HUDEP-2 (cell line): ENCODE data around the gene RPS6KB2.

Source experiments
- DNase-seq, 76 experiments: peaks; one replicate each; lab custom pipeline; 2025; ENCODE audit not compliant: unreplicated experiment in 76 of 76; lab: John Stamatoyannopoulos, UW

The RPS6KB2 gene

GRCh38 chr11:67428052-67429001, at the start of gene RPS6KB2:
Gene RPS6KB2 (plus strand): TSS chr11:67428494. CDS start chr11:67428546, 52 bp downstream.
- DNase-seq: peak in 75 of 76 experiments; percentile 57 to 98 (median 93)

DNA sequence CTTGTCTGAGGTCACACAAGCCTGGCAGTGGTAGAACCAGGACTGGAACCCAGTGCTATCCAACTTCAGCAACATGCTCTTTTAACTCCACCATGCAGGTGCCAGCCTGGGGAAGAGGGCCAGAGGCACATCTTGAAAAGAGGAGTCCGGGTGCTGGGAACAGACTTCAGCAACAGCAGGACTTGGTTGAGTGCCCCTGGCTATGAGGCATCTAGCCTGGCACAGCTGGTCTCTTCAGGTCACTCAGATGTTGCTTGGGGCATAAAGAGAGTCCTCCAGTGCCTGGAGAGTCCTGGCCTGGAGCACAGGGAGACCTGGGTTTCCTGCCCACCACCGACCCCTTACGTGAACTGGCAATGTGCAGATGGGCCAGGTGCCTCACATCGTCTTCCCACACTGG, 49.8 kb upstream of the RPS6KB2 start:
- no peak for DNase-seq

DNA sequence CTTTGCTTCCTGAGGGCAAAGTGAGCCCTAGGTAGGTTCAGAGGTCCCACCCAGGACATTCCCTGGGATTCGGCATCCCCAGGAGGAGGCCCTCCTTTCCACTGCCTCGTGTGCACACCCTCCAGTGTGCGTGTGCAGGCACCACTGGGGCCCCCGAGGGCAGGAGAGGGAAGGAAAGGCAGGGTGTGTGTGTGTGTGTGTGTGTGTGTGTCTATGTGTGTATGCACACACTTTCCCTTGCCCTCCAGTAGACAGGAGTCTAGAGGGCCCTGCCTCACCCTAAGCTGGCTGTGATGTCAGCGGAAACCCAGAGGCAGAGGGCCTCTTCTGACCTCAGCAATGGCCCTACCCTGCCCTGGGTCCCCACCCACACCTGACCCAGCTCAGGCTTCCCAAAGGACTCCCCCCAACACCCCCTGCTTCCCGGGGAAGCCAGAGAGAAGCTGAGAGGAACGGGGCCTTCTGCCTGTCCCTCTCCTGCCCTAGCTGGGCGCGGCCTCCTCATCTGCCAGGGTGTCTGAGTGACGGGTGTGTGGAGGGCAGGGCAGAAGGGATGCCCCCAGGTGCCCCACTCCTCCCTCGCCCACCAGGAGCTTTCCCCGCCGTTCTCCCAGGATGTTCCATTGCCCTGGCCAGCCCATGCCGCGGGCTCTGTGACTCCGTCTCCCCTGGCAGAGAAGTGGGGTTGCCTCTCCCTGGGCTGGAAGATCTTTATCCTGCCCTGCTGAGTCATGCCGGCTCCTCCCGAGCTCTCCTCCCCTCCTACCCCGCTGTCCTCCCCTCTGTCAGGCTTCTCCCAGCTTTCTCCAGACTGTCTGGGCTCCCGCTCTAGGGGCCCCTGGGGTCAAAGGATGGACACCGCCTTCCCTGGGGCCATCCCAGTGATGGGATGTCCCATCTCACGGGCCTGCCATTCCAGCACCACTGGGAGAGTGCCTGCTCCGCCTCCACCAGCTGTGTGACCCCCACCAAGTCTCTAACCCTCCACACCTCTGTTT, 48.9 kb upstream of the RPS6KB2 start:
- peak in 22 of 76 experiments; percentile 11 to 63 (median 31) for DNase-seq

- peak in 10 of 76 experiments; percentile 12 to 38 (median 24) for DNase-seq
These were observed 46.9 kb upstream of the RPS6KB2 start for GRCh38 chr11:67381244-67381972.

DNA sequence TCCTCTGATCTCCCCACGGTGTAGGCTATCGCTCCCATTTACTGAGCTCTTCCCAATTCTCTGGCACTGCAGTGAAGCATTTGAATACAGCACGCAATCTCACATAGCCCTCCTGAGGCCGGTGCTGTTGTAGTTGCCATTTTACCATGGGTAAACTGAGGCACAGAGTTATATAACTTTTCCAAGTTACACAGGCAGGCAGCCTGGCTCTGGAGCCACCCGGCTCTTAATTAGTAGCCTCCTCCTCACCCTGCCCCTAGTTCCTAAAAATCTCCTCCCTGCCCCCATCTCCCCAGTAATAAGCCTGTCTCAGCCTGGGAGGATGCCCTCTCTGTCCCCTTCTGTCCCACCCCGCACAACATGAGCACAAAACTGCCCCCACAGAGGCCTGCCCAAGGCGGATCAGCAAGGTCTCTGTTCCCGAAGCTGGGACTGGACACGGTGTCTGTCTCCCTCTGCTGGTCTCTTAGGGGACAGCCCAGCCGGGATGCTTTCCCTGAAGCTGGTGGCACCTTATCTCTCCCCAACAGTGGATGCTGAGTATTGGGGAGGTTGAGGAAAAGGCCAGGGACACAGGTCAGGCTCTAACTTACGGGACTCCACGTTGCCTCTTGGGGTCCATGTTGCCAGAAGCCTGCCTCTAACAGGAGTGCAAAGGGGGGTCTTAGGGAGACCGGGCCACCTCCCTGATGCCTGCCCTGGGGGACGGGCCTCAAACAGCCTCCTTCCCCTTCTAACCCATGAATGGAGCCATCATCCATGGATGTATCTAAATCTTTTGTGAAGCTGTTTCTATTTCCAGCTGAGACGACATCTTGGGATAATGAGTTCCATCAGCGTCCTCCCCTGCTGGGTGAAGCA, 45.8 kb upstream of the RPS6KB2 start:
- peak in 70 of 76 experiments; percentile 25 to 87 (median 70) for DNase-seq

DNA sequence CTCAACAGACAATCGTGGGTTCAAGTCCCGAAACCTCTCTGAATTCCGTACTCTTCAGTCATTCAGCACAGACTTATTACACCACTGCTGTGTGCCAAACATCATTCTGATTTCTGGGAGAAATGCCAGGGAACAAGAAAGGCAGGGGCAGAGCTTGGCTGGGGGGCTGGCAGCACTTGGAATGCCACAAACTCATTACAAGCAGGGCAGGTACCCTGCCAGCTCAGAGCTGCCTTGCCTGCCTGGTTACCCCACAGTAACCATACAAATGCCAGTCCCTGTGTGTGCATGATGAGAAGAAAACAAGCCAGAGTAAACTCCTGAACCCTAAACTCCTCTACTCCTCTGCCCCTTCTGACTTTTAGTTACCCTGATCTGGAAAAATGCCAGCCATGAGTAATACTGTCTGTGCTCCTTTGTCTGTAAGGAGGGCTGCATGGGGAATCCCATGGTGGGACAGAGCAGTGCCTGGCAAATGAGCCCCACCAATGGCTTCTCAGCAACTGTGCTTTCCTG, 43.4 kb upstream of the RPS6KB2 start:
- DNase-seq: peak in 11 of 76 experiments; percentile 11 to 50 (median 27)

- no peak for DNase-seq
These were observed 41.2 kb upstream of the RPS6KB2 start for GRCh38 chr11:67387069-67387468.

GRCh38 chr11:67387518-67387917, 40.8 kb upstream of the RPS6KB2 start:
- no peak for DNase-seq

GRCh38 chr11:67389477-67389876, 38.8 kb upstream of the RPS6KB2 start:
- peak in 29 of 76 experiments; percentile 11 to 65 (median 31) for DNase-seq

DNA sequence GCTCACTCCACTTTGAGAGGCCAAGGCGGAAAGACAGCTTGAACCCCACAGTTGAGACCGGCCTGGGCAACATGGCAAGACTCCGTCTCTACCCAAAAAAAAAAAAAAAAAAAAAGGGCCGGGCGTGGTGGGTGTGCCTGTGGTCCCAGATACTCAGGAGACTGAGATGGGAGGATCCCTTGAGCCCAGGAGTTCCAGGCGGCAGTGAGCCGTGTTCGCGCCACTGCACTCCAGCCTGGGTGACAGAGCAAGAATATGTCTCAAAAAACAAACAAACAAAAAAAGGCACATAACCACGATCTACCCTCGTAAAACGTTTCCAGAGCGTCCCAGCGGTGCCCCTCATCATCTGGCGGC, 37.4 kb upstream of the RPS6KB2 start:
- DNase-seq: peak in 25 of 76 experiments; percentile 5 to 74 (median 50)

GRCh38 chr11:67391304-67392182, 36.8 kb upstream of the RPS6KB2 start, which contains the start of gene RAD9A:
Gene RAD9A (plus strand): TSS chr11:67391986. CDS start chr11:67392045, 59 bp downstream.
- peak in 74 of 76 experiments; percentile 52 to 95 (median 88) for DNase-seq

DNA sequence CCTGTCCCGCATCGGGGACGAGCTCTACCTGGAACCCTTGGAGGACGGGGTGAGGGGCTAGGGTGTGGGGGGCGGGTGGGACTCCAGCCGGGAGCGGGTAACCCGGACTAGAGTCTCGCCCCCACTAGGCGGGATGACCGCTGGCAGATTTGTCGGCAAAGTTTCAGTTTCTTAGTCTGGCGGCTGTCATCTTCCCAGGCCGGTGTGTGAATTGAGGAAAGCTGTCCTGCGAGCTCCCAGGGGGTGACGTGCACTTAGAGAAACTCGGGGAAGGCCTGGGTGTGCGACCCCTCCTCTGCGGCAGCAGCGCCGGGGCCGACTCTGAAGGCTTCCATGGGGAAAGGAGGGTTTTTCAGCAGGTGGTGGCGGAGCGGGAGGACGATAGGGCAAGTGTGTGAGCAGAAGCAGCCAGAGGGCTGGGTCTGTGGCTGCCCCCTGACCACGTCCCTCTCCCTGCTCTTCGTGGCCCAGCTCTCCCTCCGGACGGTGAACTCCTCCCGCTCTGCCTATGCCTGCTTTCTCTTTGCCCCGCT, 36.0 kb upstream of the RPS6KB2 start:
- DNase-seq: no peak

- DNase-seq: no peak
These were observed 34.9 kb upstream of the RPS6KB2 start for GRCh38 chr11:67393437-67393836.

GRCh38 chr11:67393990-67394389, 34.3 kb upstream of the RPS6KB2 start:
- DNase-seq: no peak

DNA sequence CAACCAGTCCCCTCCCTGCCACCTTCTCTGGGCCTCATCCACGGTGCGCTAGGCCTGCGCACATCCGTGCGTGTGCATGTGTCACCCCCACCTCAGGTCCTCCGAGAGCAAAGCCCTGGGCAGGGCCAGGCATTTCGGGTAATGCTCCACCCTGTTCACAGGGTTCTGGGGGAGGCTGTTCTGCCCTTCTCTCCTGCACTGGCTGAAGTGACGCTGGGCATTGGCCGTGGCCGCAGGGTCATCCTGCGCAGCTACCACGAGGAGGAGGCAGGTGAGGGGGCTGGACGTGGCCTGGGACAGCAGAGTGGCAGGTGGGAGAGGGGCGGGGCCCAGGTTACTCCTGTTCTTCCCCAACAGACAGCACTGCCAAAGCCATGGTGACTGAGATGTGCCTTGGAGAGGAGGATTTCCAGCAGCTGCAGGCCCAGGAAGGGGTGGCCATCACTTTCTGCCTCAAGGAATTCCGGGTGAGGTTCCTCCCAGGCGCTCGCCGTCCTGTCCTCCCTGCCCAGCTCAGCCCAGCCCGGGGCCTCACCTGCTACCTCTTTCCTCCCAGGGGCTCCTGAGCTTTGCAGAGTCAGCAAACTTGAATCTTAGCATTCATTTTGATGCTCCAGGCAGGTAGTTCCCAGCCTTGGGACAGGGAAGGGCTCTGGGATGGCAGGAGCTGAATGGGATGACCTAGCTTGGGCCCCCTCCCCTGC, 32.6 kb upstream of the RPS6KB2 start:
- no peak for DNase-seq

DNA sequence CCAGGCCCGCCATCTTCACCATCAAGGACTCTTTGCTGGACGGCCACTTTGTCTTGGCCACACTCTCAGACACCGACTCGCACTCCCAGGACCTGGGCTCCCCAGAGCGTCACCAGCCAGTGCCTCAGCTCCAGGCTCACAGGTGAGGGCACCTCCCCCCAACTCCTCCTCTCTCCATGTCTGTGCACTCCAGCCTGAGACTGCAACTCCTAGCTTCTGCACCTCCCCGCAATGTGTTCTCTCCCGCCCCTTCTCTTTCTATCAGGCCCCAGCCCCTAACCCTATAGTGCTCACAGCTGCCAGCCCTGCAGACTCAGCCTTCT, 32.1 kb upstream of the RPS6KB2 start:
- no peak for DNase-seq
